NCI-H446 treated with DMSO at 0.1 percent for 48 hours (cell line): Measurements from ENCODE around the gene DPP6.

Experiments used
- DNase-seq: peaks from one replicate; lab custom pipeline; 2025; lab: John Stamatoyannopoulos, UW

Gene DPP6

GRCh38 chr7:154699417-154699816 is 647.2 kb downstream of the DPP6 start:
- no peak for DNase-seq

- DNase-seq: no peak
Measured at GRCh38 chr7:154709840-154710520, 657.8 kb downstream of the DPP6 start.

GRCh38 chr7:154720016-154720415 is 667.8 kb downstream of the DPP6 start:
- no peak for DNase-seq

GRCh38 chr7:154721086-154721485 is 668.9 kb downstream of the DPP6 start:
- no peak for DNase-seq

- DNase-seq: no peak
Measured at GRCh38 chr7:154726368-154726767, 674.2 kb downstream of the DPP6 start.

- no peak for DNase-seq
Measured at GRCh38 chr7:154729056-154729455, 676.9 kb downstream of the DPP6 start.

GRCh38 chr7:154735766-154736165 is 683.6 kb downstream of the DPP6 start:
- DNase-seq: no peak

- no peak for DNase-seq
Measured at GRCh38 chr7:154736389-154736788, 684.2 kb downstream of the DPP6 start.

GRCh38 chr7:154738216-154738615 is 686.0 kb downstream of the DPP6 start:
- no peak for DNase-seq

GRCh38 chr7:154741131-154741530 is 688.9 kb downstream of the DPP6 start:
- no peak for DNase-seq

- no peak for DNase-seq
Measured at GRCh38 chr7:154743206-154743605, 691.0 kb downstream of the DPP6 start.

- DNase-seq: no peak
Measured at GRCh38 chr7:154744256-154744860, 692.2 kb downstream of the DPP6 start.

GRCh38 chr7:154744861-154745258 is 692.7 kb downstream of the DPP6 start:
- DNase-seq: no peak

GRCh38 chr7:154746571-154747360 is 694.6 kb downstream of the DPP6 start:
- no peak for DNase-seq

- no peak for DNase-seq
Measured at GRCh38 chr7:154748089-154748786, 696.0 kb downstream of the DPP6 start.

- no peak for DNase-seq
Measured at GRCh38 chr7:154750353-154750801, 698.2 kb downstream of the DPP6 start.

- DNase-seq: no peak
Measured at GRCh38 chr7:154753226-154753625, 701.0 kb downstream of the DPP6 start.

GRCh38 chr7:154757756-154758155 is 705.6 kb downstream of the DPP6 start:
- no peak for DNase-seq

GRCh38 chr7:154759989-154760388 is 707.8 kb downstream of the DPP6 start:
- DNase-seq: no peak

GRCh38 chr7:154765118-154765517 is 712.9 kb downstream of the DPP6 start:
- no peak for DNase-seq

- DNase-seq: no peak
Measured at GRCh38 chr7:154767142-154767541, 714.9 kb downstream of the DPP6 start.

- no peak for DNase-seq
Measured at GRCh38 chr7:154767821-154768415, 715.7 kb downstream of the DPP6 start.
